Smooth muscle cell (in vitro differentiated cells): ENCODE measurements around the gene LRRC74A. TPM values are rescaled to one million over a fixed set of nuclear protein-coding genes. Genes with fewer than 3 reads are reported as not detected.

Experiments used
- DNase-seq: peaks from one replicate; lab custom pipeline; 2025; ENCODE audit not compliant: unreplicated experiment; lab: John Stamatoyannopoulos, UW
- H2AFZ ChIP-seq: fragments of 200-600 bp; sonication (generic); 2 replicates; pipeline ENCODE4 v1.6.0; 2016; ENCODE audit warnings: antibody characterized with exemption, low read depth, mild to moderate bottlenecking
- H3F3A ChIP-seq: fragments of 200-600 bp; sonication (generic); 2 replicates; pipeline ENCODE4 v1.6.0; 2017; ENCODE audit warnings: antibody characterized with exemption, low read depth
- H3K27ac ChIP-seq: fragments of 200-600 bp; sonication (generic); 2 replicates; pipeline ENCODE4 v1.5.1; 2016; ENCODE audit warnings: low read depth, mild to moderate bottlenecking
- H3K27me3 ChIP-seq: fragments of 200-600 bp; sonication (generic); 2 replicates; pipeline ENCODE4 v1.6.1; 2016; ENCODE audit warnings: low read depth, mild to moderate bottlenecking
- H3K36me3 ChIP-seq: fragments of 200-600 bp; sonication (generic); 2 replicates; pipeline ENCODE4 v1.5.1; 2016; ENCODE audit warnings: low read depth
- H3K4me1 ChIP-seq: fragments of 200-600 bp; sonication (generic); 2 replicates; pipeline ENCODE4 v1.5.1; 2016; ENCODE audit warnings: low read depth
- H3K4me2 ChIP-seq: fragments of 200-600 bp; sonication (generic); 2 replicates; pipeline ENCODE4 v1.6.0; 2016; ENCODE audit warnings: mild to moderate bottlenecking
- H3K4me3 ChIP-seq: fragments of 200-600 bp; sonication (generic); 2 replicates; pipeline ENCODE4 v1.5.1; 2016; ENCODE audit warnings: mild to moderate bottlenecking
- H3K79me2 ChIP-seq: fragments of 200-600 bp; sonication (generic); 2 replicates; pipeline ENCODE4 v1.6.0; 2016; ENCODE audit warnings: low read depth, mild to moderate bottlenecking
- H3K9ac ChIP-seq: fragments of 200-600 bp; sonication (generic); 2 replicates; pipeline ENCODE4 v1.6.0; 2016; ENCODE audit warnings: low read depth
- H3K9me3 ChIP-seq: fragments of 200-600 bp; sonication (generic); replicated peaks from 2 replicates; pipeline ENCODE4 v1.5.1; 2016; ENCODE audit warnings: low read depth
- H4K20me1 ChIP-seq: fragments of 200-600 bp; sonication (generic); 2 replicates; pipeline ENCODE4 v1.6.0; 2016; ENCODE audit warnings: low read depth
- WGBS: methylation state at CpG from one replicate; pipeline ENCODE4 v1.1.7; 2016; ENCODE audit warnings: low lambda C conversion rate; 5-methylcytosine and 5-hydroxymethylcytosine counted together
- polyA plus RNA-seq: library from polyadenylated mRNA; unstranded; fragments of >200 nt; fragmentation: Nextera tagmentation; extraction: Ambion mirVana; gene quantifications from 2 replicates; pipeline ENCODE4 v1.2.1, GENCODE V29; 2016
- total RNA-seq: library from RNA; depleted of rRNA; stranded (reverse); fragments of >200 nt; gene quantifications from 2 replicates; pipeline ENCODE4 v1.2.3, GENCODE V29; 2014
- TF ChIP-seq, protein P1 (sequence below): fragments of 200-600 bp; sonication (generic); IDR thresholded peaks from 2 replicates; pipeline ENCODE4 v1.5.1; 2017; ENCODE audit warnings: borderline replicate concordance, mild to moderate bottlenecking, antibody characterized with exemption; ENCODE audit not compliant: insufficient read depth, poor library complexity, severe bottlenecking

LRRC74A gene
- total and polyA plus RNA-seq, 2 experiments from 2014 or later = not detected

DNA sequence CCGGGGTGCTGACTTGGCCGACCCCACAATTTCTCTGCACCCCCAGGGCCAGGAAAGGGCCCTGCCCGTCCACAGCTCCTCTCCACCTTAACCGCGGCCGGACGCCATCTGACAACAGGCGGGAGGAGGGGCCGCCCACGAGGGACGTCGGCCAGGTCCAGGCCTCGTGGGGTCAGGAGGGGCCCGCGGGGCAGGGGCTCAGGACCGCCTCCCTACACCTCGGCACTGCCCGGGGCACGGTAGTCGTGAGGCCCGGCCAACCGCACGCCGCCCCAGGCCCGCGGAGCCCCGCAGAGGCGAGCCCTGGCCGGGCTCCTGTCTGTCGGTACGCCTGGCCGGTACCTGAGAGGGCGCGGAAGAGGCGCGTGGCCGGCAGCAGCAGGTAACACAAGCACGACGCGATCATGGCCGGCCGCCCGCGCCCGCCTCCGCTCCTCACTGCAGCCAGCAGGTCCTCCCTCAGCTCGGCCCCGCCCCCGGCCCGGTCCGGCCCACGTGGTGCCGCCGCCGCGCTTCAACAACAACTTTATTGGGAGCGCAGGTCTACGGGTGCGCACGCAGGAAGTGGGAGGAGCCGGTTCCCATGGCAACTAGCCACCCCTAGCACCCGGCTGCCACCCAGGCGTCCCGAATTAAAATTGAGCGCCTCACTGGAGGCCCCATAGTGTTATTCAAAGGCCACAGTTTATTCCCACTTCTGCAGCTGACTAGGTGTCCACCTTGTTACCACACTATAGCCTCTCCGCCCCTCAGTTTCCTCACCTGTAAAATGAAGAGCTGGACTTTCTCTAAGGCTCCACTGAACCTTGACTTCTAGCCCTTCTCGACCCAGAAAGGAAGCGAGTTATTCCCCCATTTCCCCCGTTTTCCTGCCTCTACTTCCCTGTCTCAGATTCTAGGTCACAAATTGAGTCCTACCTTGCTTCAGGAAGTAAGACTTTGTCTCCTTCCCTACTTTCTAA is 13.5 kb upstream of the LRRC74A start, which contains the start of gene ANGEL1:
ANGEL1 (minus strand) TSS at position 461 of the 962 bp plus-strand sequence; CDS start at position 406, 55 bp downstream.
- Histone ChIP-seq H3K79me2 (peaks cover 8% of the 10 kb centered on the region), H3K4me3 (peak within 1 kb of the TSS; percentile 87), H4K20me1 (peaks cover 8% of the 10 kb centered on the region), H3K36me3 (no peaks in the 10 kb centered on the region), H3K9me3 (no peaks in the 10 kb centered on the region), H3K9ac (peak within 1 kb of the TSS; percentile 82), H3K4me2 (peak within 1 kb of the TSS; percentile 100), H3K27ac (peak within 1 kb of the TSS; percentile 50), H2AFZ (peak within 1 kb of the TSS; percentile 87), H3F3A (no peaks in the 10 kb centered on the region), H3K27me3 (no peaks in the 10 kb centered on the region), H3K4me1 (peaks cover 13% of the 10 kb centered on the region)
- peak; percentile 83 for DNase-seq
- 6% methylated on average over 63 of the region's 69 CpGs for WGBS
- TF ChIP-seq, protein P1, sequence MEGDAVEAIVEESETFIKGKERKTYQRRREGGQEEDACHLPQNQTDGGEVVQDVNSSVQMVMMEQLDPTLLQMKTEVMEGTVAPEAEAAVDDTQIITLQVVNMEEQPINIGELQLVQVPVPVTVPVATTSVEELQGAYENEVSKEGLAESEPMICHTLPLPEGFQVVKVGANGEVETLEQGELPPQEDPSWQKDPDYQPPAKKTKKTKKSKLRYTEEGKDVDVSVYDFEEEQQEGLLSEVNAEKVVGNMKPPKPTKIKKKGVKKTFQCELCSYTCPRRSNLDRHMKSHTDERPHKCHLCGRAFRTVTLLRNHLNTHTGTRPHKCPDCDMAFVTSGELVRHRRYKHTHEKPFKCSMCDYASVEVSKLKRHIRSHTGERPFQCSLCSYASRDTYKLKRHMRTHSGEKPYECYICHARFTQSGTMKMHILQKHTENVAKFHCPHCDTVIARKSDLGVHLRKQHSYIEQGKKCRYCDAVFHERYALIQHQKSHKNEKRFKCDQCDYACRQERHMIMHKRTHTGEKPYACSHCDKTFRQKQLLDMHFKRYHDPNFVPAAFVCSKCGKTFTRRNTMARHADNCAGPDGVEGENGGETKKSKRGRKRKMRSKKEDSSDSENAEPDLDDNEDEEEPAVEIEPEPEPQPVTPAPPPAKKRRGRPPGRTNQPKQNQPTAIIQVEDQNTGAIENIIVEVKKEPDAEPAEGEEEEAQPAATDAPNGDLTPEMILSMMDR = no peak

DNA sequence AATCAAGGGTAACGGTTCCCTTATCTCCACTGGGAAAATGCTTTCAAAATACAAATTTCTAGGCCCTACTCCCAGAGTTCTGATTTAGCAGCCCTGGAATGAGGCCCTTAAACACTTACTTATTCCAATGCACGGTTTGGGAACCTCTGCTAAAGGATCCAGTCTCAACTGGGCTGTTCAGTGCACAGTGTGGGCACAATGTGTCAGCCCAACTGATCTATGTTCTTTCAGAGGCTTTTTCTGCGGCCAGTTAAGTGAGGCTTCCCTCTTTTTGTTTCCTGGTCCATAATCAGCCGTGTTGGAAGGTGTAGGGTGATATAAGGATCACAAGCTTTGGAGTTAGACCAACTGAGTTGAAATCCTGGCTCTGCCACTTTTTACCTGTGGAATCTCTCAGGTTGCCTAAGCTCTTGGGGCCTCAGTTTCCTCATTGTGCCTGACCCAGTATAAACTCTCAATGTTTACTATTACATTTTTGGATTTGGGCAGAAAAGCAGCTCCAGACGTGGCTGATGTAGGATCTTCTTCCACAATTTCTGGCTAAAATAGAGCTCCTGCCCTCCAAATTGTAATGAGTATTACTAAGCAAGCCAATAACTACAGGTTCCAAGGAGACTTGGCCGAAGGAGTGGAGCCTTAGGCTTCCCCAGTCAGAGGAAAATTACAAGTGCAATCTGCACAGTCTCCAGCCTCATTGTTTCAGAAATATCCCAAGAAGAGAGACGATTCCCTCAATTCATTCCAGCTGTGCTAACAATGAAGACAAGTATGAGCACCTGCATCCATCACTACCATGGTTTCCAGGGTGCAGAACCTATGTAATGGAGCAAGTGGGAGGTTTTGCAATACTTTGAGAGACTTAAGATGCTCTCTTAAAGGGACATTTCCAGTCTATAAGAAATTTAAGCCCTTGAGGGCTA is 11.2 kb upstream of the LRRC74A start:
- 78% methylated on average over 7 of the region's 7 CpGs for WGBS
- TF ChIP-seq, protein P1 = no peak
- no peaks in the 10 kb centered on the region for H3F3A ChIP-seq
- H3K9me3 ChIP-seq = no peaks in the 10 kb centered on the region
- no peak overlapping the region for H3K4me2 ChIP-seq
- H3K9ac ChIP-seq = no peak overlapping the region
- peaks cover 2% of the 10 kb centered on the region for H3K79me2 ChIP-seq
- no peak overlapping the region for H3K4me3 ChIP-seq
- peaks cover 3% of the 10 kb centered on the region for H3K27me3 ChIP-seq
- DNase-seq = no peak
- H3K27ac ChIP-seq = no peak overlapping the region
- no peak overlapping the region for H2AFZ ChIP-seq
- H4K20me1 ChIP-seq = peaks cover under 1% of the 10 kb centered on the region
- H3K4me1 ChIP-seq = peaks cover 13% of the 10 kb centered on the region
- H3K36me3 ChIP-seq = no peaks in the 10 kb centered on the region

DNA sequence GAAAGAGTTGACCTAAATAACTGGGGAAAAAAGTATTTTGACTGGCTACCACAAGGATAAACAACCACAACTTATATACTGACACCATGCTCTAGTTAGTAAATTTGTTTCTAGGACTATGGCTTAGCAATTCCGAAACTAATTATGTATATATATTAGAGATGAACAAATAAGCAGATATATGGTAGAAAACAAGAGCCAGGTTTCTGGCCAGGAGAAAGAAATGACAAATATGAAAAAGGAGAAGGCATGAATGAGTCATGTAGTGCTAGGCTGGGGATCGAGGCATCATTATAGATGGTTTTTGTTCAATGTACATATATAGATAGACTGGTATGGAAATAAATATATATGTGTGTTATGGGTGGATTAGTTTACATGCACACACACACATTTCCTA is 5.5 kb upstream of the LRRC74A start:
- no peak overlapping the region for H3K9ac ChIP-seq
- no peaks in the 10 kb centered on the region for H3K36me3 ChIP-seq
- H3K27me3 ChIP-seq = peaks cover 3% of the 10 kb centered on the region
- TF ChIP-seq, protein P1 = no peak
- no peak overlapping the region for H3K4me2 ChIP-seq
- no peaks in the 10 kb centered on the region for H3K4me1 ChIP-seq
- no peaks in the 10 kb centered on the region for H3F3A ChIP-seq
- H3K9me3 ChIP-seq = no peaks in the 10 kb centered on the region
- no peak overlapping the region for H3K27ac ChIP-seq
- H3K79me2 ChIP-seq = no peaks in the 10 kb centered on the region
- no peaks in the 10 kb centered on the region for H4K20me1 ChIP-seq
- no peak for DNase-seq
- no peak overlapping the region for H2AFZ ChIP-seq
- 91% methylated on average over 2 of the region's 2 CpGs for WGBS
- H3K4me3 ChIP-seq = no peak overlapping the region
